Measurements from ENCODE around the gene HIPK4. TPM values are rescaled to one million over a fixed set of nuclear protein-coding genes. Genes with fewer than 3 reads are reported as not detected.
A peak's percentile ranks its signal among the peaks of the same experiment; 100 is the strongest.

Gene HIPK4
- total RNA-seq, 2 experiments from 2014 or later, result not detected

DNA sequence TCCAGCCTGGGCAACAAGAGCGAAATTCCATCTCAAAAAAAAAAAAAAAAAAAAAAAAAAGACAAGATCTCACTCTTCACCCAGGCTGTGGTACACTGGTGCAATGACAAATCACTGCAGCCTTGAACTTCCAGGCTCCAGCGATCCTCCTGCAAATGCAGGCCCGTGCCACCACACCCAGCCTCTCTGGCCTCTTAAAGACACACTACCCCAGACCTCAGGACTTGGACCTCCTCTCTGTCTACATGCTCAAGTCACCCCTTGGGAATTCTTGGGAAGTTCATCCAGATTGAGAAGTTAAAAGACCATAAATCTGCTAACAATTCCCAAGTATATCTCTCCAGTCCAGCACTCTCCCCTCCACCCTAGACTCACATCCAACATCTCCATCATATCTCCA is 10.6 kb upstream of the HIPK4 start:
- Histone ChIP-seq H4K20me1 (ENCODE audit: insufficient read depth, low read length) (no peaks in the 10 kb centered on the region), H3K4me3 (ENCODE audit: low read depth, low read length, poor library complexity, severe bottlenecking) (no peak overlapping the region), H3K9me3 (ENCODE audit: low read length) (no peaks in the 10 kb centered on the region), H3K9me2 (ENCODE audit: insufficient read depth, low read length) (no peaks in the 10 kb centered on the region), H3K27ac (ENCODE audit: low read depth, low read length, poor library complexity, severe bottlenecking) (no peak overlapping the region), H3K4me1 (ENCODE audit: insufficient read depth, low read length, poor library complexity, severe bottlenecking) (peaks cover 18% of the 10 kb centered on the region), H3K4me2 (ENCODE audit: low read length) (no peak overlapping the region), H2AFZ (ENCODE audit: low read length) (no peak overlapping the region), H3K79me2 (ENCODE audit: insufficient read depth, low read depth, low read length) (no peaks in the 10 kb centered on the region), H3K36me3 (ENCODE audit: insufficient read depth, low read length) (no peaks in the 10 kb centered on the region)
- no peak for DNase-seq (ENCODE audit: low spot score)
- CTCF ChIA-PET (ENCODE audit: unreplicated experiment), result no interaction called here
- POLR2A ChIA-PET, result no interaction called here
- TF ChIP-seq, protein P1, sequence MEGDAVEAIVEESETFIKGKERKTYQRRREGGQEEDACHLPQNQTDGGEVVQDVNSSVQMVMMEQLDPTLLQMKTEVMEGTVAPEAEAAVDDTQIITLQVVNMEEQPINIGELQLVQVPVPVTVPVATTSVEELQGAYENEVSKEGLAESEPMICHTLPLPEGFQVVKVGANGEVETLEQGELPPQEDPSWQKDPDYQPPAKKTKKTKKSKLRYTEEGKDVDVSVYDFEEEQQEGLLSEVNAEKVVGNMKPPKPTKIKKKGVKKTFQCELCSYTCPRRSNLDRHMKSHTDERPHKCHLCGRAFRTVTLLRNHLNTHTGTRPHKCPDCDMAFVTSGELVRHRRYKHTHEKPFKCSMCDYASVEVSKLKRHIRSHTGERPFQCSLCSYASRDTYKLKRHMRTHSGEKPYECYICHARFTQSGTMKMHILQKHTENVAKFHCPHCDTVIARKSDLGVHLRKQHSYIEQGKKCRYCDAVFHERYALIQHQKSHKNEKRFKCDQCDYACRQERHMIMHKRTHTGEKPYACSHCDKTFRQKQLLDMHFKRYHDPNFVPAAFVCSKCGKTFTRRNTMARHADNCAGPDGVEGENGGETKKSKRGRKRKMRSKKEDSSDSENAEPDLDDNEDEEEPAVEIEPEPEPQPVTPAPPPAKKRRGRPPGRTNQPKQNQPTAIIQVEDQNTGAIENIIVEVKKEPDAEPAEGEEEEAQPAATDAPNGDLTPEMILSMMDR (conservative IDR thresholded peaks at IDR 0.05; ENCODE audit: low read length), result no peak
- TF ChIP-seq EZH2phosphoT487 (IDR thresholded peaks at IDR 0.05; ENCODE audit: borderline replicate concordance, low read depth, low read length), result no peak
- BruUV-seq (replicated peaks), result no TSS peak
- intact Hi-C loops (cut with micrococcal nuclease; ENCODE audit: unreplicated experiment), result loop anchor here (5.0 to 10.0 kb wide), 2 partner anchors 53 to 96 kb away; partner anchors contain the start of genes C19orf47 and PLD3

DNA sequence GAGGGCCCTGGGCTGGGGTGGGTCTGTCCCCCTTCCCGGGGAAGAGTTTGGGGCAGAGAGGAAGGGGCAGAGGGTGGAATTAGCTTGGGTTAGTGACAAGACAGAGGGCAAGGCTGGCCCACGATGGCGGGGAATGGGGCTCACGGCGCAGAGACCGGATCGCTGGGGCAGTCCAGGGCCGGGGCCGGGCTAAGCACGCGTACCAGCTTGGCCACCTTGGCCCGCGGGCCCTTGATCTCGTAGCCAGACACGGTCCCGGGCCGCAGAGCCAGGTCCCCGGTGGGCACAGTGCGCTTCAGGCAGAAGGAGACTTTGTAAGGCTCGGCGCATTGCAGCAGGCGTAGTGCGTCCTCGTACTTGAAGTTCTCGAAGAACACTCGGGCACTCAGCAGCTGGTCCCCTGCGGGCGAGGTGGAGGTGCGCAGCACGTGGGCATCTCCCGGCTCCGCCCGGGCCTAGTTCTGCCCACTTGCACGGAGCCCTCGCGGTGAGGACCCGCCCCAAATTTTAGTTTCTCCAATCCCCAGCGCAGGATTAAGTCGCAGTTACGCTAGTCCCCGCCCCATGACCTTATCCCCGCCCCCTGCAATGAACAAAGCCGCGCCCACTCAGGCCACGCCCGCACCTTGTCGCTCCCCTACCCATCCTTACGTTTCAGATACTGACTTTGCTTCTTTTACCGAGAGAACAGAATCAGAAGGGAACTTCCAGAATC is 8.6 kb upstream of the HIPK4 start:
- Histone ChIP-seq H3K79me2 (ENCODE audit: insufficient read depth, low read depth, low read length) (no peaks in the 10 kb centered on the region), H3K9me2 (ENCODE audit: insufficient read depth, low read length) (no peaks in the 10 kb centered on the region), H3K9me3 (ENCODE audit: low read length) (no peaks in the 10 kb centered on the region), H3K4me1 (ENCODE audit: insufficient read depth, low read length, poor library complexity, severe bottlenecking) (peaks cover 11% of the 10 kb centered on the region), H3K4me3 (ENCODE audit: low read depth, low read length, poor library complexity, severe bottlenecking) (no peak overlapping the region), H3K27ac (ENCODE audit: low read depth, low read length, poor library complexity, severe bottlenecking) (no peak overlapping the region), H2AFZ (ENCODE audit: low read length) (no peak overlapping the region), H4K20me1 (ENCODE audit: insufficient read depth, low read length) (no peaks in the 10 kb centered on the region), H3K4me2 (ENCODE audit: low read length) (peak overlapping the region; percentile 14), H3K36me3 (ENCODE audit: insufficient read depth, low read length) (no peaks in the 10 kb centered on the region)
- no TSS peak for BruUV-seq (replicated peaks)
- DNase-seq (ENCODE audit: low spot score), result peak; percentile 67
- ChIA-PET CTCF (ENCODE audit: unreplicated experiment) (no interaction called here), POLR2A (no interaction called here)
- intact Hi-C loops (cut with micrococcal nuclease; ENCODE audit: unreplicated experiment), result no loop called here
- TF ChIP-seq, protein P1 (conservative IDR thresholded peaks at IDR 0.05; ENCODE audit: low read length), result no peak
- no peak for TF ChIP-seq EZH2phosphoT487 (IDR thresholded peaks at IDR 0.05; ENCODE audit: borderline replicate concordance, low read depth, low read length)

DNA sequence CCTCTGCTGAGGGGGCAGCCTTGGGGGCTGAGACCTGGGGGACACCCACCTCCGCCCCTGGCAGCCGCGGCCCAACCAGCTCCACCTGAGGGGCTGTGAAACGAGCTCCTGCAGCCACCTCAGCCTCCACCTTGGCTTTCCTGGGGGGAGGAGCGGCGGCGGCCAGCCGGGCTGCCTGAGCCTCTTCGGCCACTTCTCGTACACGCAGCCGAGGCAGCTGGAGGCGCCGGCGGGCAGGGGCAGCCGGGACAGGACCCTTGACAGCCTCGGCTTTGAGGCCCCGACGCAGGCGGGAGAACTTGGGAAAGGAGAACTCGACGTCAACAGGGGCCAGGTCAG is 7.6 kb upstream of the HIPK4 start:
- H3K4me2 ChIP-seq (ENCODE audit: low read length), result no peak overlapping the region
- no TSS peak for BruUV-seq (replicated peaks)
- CTCF ChIA-PET (ENCODE audit: unreplicated experiment), result no interaction called here
- no peaks in the 10 kb centered on the region for H3K36me3 ChIP-seq (ENCODE audit: insufficient read depth, low read length)
- TF ChIP-seq, protein P1 (conservative IDR thresholded peaks at IDR 0.05; ENCODE audit: low read length), result no peak
- TF ChIP-seq EZH2phosphoT487 (IDR thresholded peaks at IDR 0.05; ENCODE audit: borderline replicate concordance, low read depth, low read length), result no peak
- no peak overlapping the region for H2AFZ ChIP-seq (ENCODE audit: low read length)
- POLR2A ChIA-PET, result no interaction called here
- H3K27ac ChIP-seq (ENCODE audit: low read depth, low read length, poor library complexity, severe bottlenecking), result no peak overlapping the region
- no peak overlapping the region for H3K4me3 ChIP-seq (ENCODE audit: low read depth, low read length, poor library complexity, severe bottlenecking)
- intact Hi-C loops (cut with micrococcal nuclease; ENCODE audit: unreplicated experiment), result no loop called here
- H4K20me1 ChIP-seq (ENCODE audit: insufficient read depth, low read length), result no peaks in the 10 kb centered on the region
- DNase-seq (ENCODE audit: low spot score), result no peak
- no peaks in the 10 kb centered on the region for H3K9me2 ChIP-seq (ENCODE audit: insufficient read depth, low read length)
- H3K79me2 ChIP-seq (ENCODE audit: insufficient read depth, low read depth, low read length), result no peaks in the 10 kb centered on the region
- peaks cover 5% of the 10 kb centered on the region for H3K4me1 ChIP-seq (ENCODE audit: insufficient read depth, low read length, poor library complexity, severe bottlenecking)
- no peaks in the 10 kb centered on the region for H3K9me3 ChIP-seq (ENCODE audit: low read length)
